ENCODE measurements around the gene CST3. TPM values are rescaled to one million over a fixed set of nuclear protein-coding genes. Genes with fewer than 3 reads are reported as not detected.

Gene CST3
- total RNA-seq, 1 experiment from 2014 or later: 158 TPM

DNA sequence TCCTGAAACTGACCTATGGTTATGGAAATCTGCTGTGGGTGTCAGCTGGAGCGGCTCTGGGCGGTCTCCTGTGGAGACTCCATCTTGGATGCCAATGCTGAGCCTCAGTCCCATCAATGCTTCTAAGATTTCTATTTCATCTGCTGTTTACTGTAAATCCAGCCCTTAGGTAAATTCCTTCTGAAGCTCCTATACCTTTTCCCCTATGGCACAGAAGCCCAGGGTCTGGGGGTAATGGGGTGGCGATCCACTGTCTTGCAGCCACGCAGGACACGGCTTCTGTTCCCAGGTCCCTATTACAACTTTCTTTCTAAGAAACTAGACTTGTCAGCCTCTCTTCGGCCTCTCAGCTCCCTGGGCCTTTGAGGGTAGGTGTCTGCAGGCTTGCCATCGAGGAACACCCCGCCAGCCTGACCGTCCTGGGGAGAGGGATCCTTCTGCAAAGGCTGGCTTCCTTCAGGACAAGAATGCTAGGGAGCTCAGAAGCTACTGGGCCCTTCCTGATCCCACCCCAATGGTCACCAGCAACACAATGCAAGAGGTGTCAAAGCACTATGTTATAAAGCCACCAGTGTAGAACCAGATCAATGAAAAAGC is 6.4 kb downstream of the CST3 start:
- POLR2A ChIA-PET: no interaction called here

DNA sequence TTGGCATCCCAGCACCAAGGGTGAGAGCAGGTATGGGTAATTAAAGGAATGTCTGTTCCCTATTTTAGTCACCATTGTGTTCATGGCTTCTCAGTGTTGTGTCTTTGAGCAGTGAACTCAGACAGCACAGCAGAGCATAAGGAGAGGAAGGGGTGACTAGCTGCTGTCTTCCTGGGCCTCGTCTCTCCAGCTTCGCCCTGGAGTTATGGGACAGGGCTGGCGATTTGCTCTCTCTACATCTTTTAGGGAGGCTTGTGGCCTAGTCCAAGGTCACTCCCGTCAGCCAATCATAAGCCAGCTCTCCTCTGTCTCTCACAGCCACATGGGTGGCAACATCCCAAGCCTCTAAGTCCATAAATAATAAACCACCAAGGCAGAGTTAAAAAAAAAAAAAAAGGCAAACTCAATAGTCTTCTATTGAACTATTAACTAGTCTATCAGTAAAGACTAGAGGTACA is 7.3 kb downstream of the CST3 start:
- no peak overlapping the region for H3K4me3 ChIP-seq (ENCODE audit: low read depth in 2 of 2, low read length in 2 of 2)
- no peaks in the 10 kb centered on the region for H3K27me3 ChIP-seq (ENCODE audit: control insufficient read depth, insufficient read depth, low read length)
- H3K9me3 ChIP-seq (ENCODE audit: control insufficient read depth, insufficient read depth, low read depth, low read length): no peaks in the 10 kb centered on the region
- H3K36me3 ChIP-seq (ENCODE audit: control insufficient read depth, insufficient read depth, low read length): no peaks in the 10 kb centered on the region
- H3K4me1 ChIP-seq (ENCODE audit: control insufficient read depth, insufficient read depth, low read length): no peaks in the 10 kb centered on the region
- POLR2A ChIA-PET: no interaction called here
- no peak overlapping the region for H3K27ac ChIP-seq (ENCODE audit: low read length)
- intact Hi-C loops (cut with micrococcal nuclease; ENCODE audit: unreplicated experiment): no loop called here
- no TSS peak for BruUV-seq (replicated peaks)
- in situ Hi-C loops (cut with HindIII; ENCODE audit: low pct_unique_long_range_greater_than_20kb, low sequenced_read_pairs): no loop called here
- DNase-seq (ENCODE audit: low read depth, low spot score) (no peak), ATAC-seq (no peak)
- CTCF ChIA-PET: no interaction called here
- TF ChIP-seq SIN3A (IDR thresholded peaks at IDR 0.05; ENCODE audit: borderline replicate concordance, insufficient read depth, low read depth, low read length) (no peak), CTCF (IDR thresholded peaks at IDR 0.05) (no peak), POLR2AphosphoS5 (IDR thresholded peaks at IDR 0.05; ENCODE audit: low read depth, low read length) (no peak), REST (IDR thresholded peaks at IDR 0.05; ENCODE audit: insufficient read depth in 1 of 2, low read depth in 2 of 2, low read length in 1 of 2) (no peak), TCF7L2 (IDR thresholded peaks at IDR 0.05; ENCODE audit: low read depth, low read length) (no peak)

More for the DNA sequence above, 6.4 kb downstream of the CST3 start:
- BruUV-seq (replicated peaks): no TSS peak
- in situ Hi-C loops (cut with HindIII; ENCODE audit: low pct_unique_long_range_greater_than_20kb, low sequenced_read_pairs) (no loop called here), intact Hi-C loops (cut with micrococcal nuclease; ENCODE audit: unreplicated experiment) (no loop called here)
- H3K4me1 ChIP-seq (ENCODE audit: control insufficient read depth, insufficient read depth, low read length): peaks cover 2% of the 10 kb centered on the region; the same call in 1 of the 2 replicates
- CTCF ChIA-PET: no interaction called here
- no peak overlapping the region for H3K27ac ChIP-seq (ENCODE audit: low read length)
- no peak for ATAC-seq
- TF ChIP-seq CTCF (IDR thresholded peaks at IDR 0.05) (no peak), REST (IDR thresholded peaks at IDR 0.05; ENCODE audit: insufficient read depth in 1 of 2, low read depth in 2 of 2, low read length in 1 of 2) (no peak), TCF7L2 (IDR thresholded peaks at IDR 0.05; ENCODE audit: low read depth, low read length) (no peak), SIN3A (IDR thresholded peaks at IDR 0.05; ENCODE audit: borderline replicate concordance, insufficient read depth, low read depth, low read length) (no peak), POLR2AphosphoS5 (IDR thresholded peaks at IDR 0.05; ENCODE audit: low read depth, low read length) (no peak)
- H3K9me3 ChIP-seq (ENCODE audit: control insufficient read depth, insufficient read depth, low read depth, low read length): no peaks in the 10 kb centered on the region
- H3K36me3 ChIP-seq (ENCODE audit: control insufficient read depth, insufficient read depth, low read length): no peaks in the 10 kb centered on the region
- no peak overlapping the region for H3K4me3 ChIP-seq (ENCODE audit: low read depth in 2 of 2, low read length in 2 of 2)
- H3K27me3 ChIP-seq (ENCODE audit: control insufficient read depth, insufficient read depth, low read length): no peaks in the 10 kb centered on the region
- DNase-seq (ENCODE audit: low read depth, low spot score): no peak
